Measurements from ENCODE around the gene XRCC2. TPM values are rescaled to one million over a fixed set of nuclear protein-coding genes. Genes with fewer than 3 reads are reported as not detected.

Gene XRCC2
- total and polyA plus RNA-seq, 2 of the 8 experiments (the other 6 are each of a cell fraction or from before 2014, with no cell fraction given): 14.6 to 34.0 TPM

GRCh38 chr7:152600266-152600665 lies 75.7 kb downstream of the XRCC2 start (continued):
- TF ChIP-seq HDAC6 (IDR thresholded peaks at IDR 0.05; ENCODE audit: low read depth, low read length) (no peak), YY1 (IDR thresholded peaks at IDR 0.05; ENCODE audit: low read depth, low read length) (no peak), POLR2AphosphoS5 (IDR thresholded peaks at IDR 0.05; ENCODE audit: low read depth, low read length) (no peak), ZNF274 (IDR thresholded peaks at IDR 0.05; ENCODE audit: borderline replicate concordance, extremely low read depth, low read length) (no peak), RBBP5 (IDR thresholded peaks at IDR 0.05; ENCODE audit: borderline replicate concordance, low read depth, low read length) (no peak), MAFK (IDR thresholded peaks at IDR 0.05; ENCODE audit: low read depth, low read length) (no peak)
- TF ChIP-seq, protein P1, sequence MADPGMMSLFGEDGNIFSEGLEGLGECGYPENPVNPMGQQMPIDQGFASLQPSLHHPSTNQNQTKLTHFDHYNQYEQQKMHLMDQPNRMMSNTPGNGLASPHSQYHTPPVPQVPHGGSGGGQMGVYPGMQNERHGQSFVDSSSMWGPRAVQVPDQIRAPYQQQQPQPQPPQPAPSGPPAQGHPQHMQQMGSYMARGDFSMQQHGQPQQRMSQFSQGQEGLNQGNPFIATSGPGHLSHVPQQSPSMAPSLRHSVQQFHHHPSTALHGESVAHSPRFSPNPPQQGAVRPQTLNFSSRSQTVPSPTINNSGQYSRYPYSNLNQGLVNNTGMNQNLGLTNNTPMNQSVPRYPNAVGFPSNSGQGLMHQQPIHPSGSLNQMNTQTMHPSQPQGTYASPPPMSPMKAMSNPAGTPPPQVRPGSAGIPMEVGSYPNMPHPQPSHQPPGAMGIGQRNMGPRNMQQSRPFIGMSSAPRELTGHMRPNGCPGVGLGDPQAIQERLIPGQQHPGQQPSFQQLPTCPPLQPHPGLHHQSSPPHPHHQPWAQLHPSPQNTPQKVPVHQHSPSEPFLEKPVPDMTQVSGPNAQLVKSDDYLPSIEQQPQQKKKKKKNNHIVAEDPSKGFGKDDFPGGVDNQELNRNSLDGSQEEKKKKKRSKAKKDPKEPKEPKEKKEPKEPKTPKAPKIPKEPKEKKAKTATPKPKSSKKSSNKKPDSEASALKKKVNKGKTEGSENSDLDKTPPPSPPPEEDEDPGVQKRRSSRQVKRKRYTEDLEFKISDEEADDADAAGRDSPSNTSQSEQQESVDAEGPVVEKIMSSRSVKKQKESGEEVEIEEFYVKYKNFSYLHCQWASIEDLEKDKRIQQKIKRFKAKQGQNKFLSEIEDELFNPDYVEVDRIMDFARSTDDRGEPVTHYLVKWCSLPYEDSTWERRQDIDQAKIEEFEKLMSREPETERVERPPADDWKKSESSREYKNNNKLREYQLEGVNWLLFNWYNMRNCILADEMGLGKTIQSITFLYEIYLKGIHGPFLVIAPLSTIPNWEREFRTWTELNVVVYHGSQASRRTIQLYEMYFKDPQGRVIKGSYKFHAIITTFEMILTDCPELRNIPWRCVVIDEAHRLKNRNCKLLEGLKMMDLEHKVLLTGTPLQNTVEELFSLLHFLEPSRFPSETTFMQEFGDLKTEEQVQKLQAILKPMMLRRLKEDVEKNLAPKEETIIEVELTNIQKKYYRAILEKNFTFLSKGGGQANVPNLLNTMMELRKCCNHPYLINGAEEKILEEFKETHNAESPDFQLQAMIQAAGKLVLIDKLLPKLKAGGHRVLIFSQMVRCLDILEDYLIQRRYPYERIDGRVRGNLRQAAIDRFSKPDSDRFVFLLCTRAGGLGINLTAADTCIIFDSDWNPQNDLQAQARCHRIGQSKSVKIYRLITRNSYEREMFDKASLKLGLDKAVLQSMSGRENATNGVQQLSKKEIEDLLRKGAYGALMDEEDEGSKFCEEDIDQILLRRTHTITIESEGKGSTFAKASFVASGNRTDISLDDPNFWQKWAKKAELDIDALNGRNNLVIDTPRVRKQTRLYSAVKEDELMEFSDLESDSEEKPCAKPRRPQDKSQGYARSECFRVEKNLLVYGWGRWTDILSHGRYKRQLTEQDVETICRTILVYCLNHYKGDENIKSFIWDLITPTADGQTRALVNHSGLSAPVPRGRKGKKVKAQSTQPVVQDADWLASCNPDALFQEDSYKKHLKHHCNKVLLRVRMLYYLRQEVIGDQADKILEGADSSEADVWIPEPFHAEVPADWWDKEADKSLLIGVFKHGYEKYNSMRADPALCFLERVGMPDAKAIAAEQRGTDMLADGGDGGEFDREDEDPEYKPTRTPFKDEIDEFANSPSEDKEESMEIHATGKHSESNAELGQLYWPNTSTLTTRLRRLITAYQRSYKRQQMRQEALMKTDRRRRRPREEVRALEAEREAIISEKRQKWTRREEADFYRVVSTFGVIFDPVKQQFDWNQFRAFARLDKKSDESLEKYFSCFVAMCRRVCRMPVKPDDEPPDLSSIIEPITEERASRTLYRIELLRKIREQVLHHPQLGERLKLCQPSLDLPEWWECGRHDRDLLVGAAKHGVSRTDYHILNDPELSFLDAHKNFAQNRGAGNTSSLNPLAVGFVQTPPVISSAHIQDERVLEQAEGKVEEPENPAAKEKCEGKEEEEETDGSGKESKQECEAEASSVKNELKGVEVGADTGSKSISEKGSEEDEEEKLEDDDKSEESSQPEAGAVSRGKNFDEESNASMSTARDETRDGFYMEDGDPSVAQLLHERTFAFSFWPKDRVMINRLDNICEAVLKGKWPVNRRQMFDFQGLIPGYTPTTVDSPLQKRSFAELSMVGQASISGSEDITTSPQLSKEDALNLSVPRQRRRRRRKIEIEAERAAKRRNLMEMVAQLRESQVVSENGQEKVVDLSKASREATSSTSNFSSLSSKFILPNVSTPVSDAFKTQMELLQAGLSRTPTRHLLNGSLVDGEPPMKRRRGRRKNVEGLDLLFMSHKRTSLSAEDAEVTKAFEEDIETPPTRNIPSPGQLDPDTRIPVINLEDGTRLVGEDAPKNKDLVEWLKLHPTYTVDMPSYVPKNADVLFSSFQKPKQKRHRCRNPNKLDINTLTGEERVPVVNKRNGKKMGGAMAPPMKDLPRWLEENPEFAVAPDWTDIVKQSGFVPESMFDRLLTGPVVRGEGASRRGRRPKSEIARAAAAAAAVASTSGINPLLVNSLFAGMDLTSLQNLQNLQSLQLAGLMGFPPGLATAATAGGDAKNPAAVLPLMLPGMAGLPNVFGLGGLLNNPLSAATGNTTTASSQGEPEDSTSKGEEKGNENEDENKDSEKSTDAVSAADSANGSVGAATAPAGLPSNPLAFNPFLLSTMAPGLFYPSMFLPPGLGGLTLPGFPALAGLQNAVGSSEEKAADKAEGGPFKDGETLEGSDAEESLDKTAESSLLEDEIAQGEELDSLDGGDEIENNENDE (IDR thresholded peaks at IDR 0.05; ENCODE audit: insufficient replicate concordance, low read length): no peak

All from H1 (cell line).